HCT116 (cell line): ENCODE results near the gene FAM171A2. TPM values are rescaled to one million over a fixed set of nuclear protein-coding genes. Genes with fewer than 3 reads are reported as not detected.

Experiments
- ATAC-seq: fragments of 200-7000 bp; cut with Tn5 transposase; 2 replicates; pipeline ENCODE4 v1.9.1; 2020; ENCODE audit warnings: mild to moderate bottlenecking, moderate library complexity
- BruUV-seq: library from RNA; stranded (reverse); fragments of 400-500 nt; replicated peaks from 2 replicates; lab custom pipeline; 2021; lab: Mats Ljungman, UMichigan
- CTCF ChIA-PET: fragments of 300-600 bp; sonication (Branson Sonifier 250); formaldehyde crosslinking; loops from one replicate; lab custom pipeline; 2021; ENCODE audit warnings: antibody characterized with exemption; lab: Charles Lee
- POLR2A ChIA-PET: fragments of 300-600, 350-600 bp; sonication (Branson Sonifier 250); formaldehyde crosslinking; loops from one replicate; lab custom pipeline; 2021; ENCODE audit warnings: antibody characterized with exemption; lab: Charles Lee
- RAD21 ChIA-PET, 2 experiments: fragments of 300-600 bp; sonication (Branson Sonifier 250); formaldehyde crosslinking; loops; one replicate each; lab custom pipeline; 2023; ENCODE audit warnings: low total read pairs in 2 of 2; ENCODE audit not compliant: uncharacterized antibody in 2 of 2, unreplicated experiment in 2 of 2, low non-redundant PET in 1 of 2; lab: Charles Lee
- DNase-seq: peaks from one replicate; pipeline ENCODE4 v3.0.0-alpha.2; 2010; ENCODE audit warnings: low read depth, low spot score
- H2AFZ ChIP-seq: fragments of 200-600 bp; shearing (Covaris generic), sonication (generic); 2 replicates; pipeline ENCODE4 v1.6.1; 2017; ENCODE audit warnings: low read depth, mixed run types, mixed read lengths, antibody characterized with exemption, low read length; ENCODE audit not compliant: poor library complexity, severe bottlenecking
- H3K27ac ChIP-seq: 2 replicates; pipeline ENCODE4 v1.5.1; 2012; ENCODE audit warnings: low read depth, low read length
- H3K27me3 ChIP-seq: fragments of 200-600 bp; sonication (generic); 2 replicates; pipeline ENCODE4 v1.6.1; 2016; ENCODE audit warnings: mixed run types, low read length, mixed read lengths; ENCODE audit not compliant: insufficient read depth
- H3K36me3 ChIP-seq, 2 experiments: fragments of 200-500 bp in 1 of 2; fragments of 200-600 bp in 1 of 2; sonication (Bioruptor generic) in 1 of 2; sonication (generic) in 1 of 2; 2 replicates each; pipeline versions ENCODE4 v1.5.1 to v1.6.1; 2014 to 2016; ENCODE audit warnings: low read length in 2 of 2, inconsistent platforms in 1 of 2, mixed read lengths in 1 of 2, mixed run types in 1 of 2; ENCODE audit not compliant: insufficient read depth in 2 of 2, control insufficient read depth in 1 of 2
- H3K4me1 ChIP-seq, 2 experiments: fragments of 200-600 bp in 1 of 2; sonication (generic) in 1 of 2; 2 replicates each; pipeline versions ENCODE4 v1.5.1 to v1.6.1; 2012 to 2017; ENCODE audit warnings: low read length in 2 of 2, inconsistent platforms in 1 of 2, mild to moderate bottlenecking in 1 of 2, mixed read lengths in 1 of 2, mixed run types in 1 of 2, moderate library complexity in 1 of 2; ENCODE audit not compliant: insufficient read depth in 2 of 2, control insufficient read depth in 1 of 2
- H3K4me2 ChIP-seq: fragments of 200-600 bp; sonication (generic); 2 replicates; pipeline ENCODE4 v1.6.1; 2017; ENCODE audit warnings: mixed run types, low read length, mixed read lengths
- H3K4me3 ChIP-seq, 2 experiments: fragments of 200-600 bp in 1 of 2; sonication (generic) in 1 of 2; replicated peaks in 1 of 2; 2 replicates each; pipeline ENCODE4 v1.5.1; 2011 to 2016; ENCODE audit warnings: low read length in 2 of 2, control low read depth in 1 of 2, low read depth in 1 of 2, mild to moderate bottlenecking in 1 of 2, mixed read lengths in 1 of 2, mixed run types in 1 of 2
- H3K79me2 ChIP-seq: fragments of 200-600 bp; sonication (generic); 2 replicates; pipeline ENCODE4 v1.6.1; 2017; ENCODE audit warnings: mild to moderate bottlenecking, mixed run types, low read length, moderate library complexity, mixed read lengths; ENCODE audit not compliant: insufficient read depth
- H3K9ac ChIP-seq: fragments of 200-600 bp; sonication (generic); 2 replicates; pipeline ENCODE4 v1.6.1; 2016; ENCODE audit warnings: low read length, mixed read lengths
- H3K9me2 ChIP-seq: fragments of 200-600 bp; sonication (generic), shearing (Covaris generic); 2 replicates; pipeline ENCODE4 v1.6.1; 2017; ENCODE audit warnings: mixed run types, mild to moderate bottlenecking, moderate library complexity; ENCODE audit not compliant: insufficient read depth
- H3K9me3 ChIP-seq, 2 experiments: fragments of 200-500 bp in 1 of 2; fragments of 200-600 bp in 1 of 2; sonication (Bioruptor generic) in 1 of 2; sonication (generic) in 1 of 2; 2 replicates each; pipeline ENCODE4 v1.6.1; 2014 to 2017; ENCODE audit warnings: low read length in 2 of 2, mixed read lengths in 2 of 2, inconsistent platforms in 1 of 2, low read depth in 1 of 2, mild to moderate bottlenecking in 1 of 2, mixed run types in 1 of 2, moderate library complexity in 1 of 2; ENCODE audit not compliant: control insufficient read depth in 1 of 2, insufficient read depth in 1 of 2
- H4K20me1 ChIP-seq: fragments of 200-600 bp; sonication (generic), shearing (Covaris generic); 2 replicates; pipeline ENCODE4 v1.6.1; 2017; ENCODE audit warnings: mixed run types, mild to moderate bottlenecking, moderate library complexity; ENCODE audit not compliant: insufficient read depth
- POLR2AphosphoS5 ChIP-seq: IDR thresholded peaks from 2 replicates; pipeline ENCODE4 v1.6.1; 2011; ENCODE audit warnings: mild to moderate bottlenecking, low read depth, low read length, moderate library complexity
- SRF ChIP-seq: IDR thresholded peaks from 2 replicates; pipeline ENCODE4 v1.6.1; 2012; ENCODE audit warnings: low read depth
- ZFX ChIP-seq: fragments of 450-650 bp; IDR thresholded peaks from 2 replicates; pipeline ENCODE4 v1.6.1; 2017
- intact Hi-C: fragments of 100-400 bp; cut with micrococcal nuclease; formaldehyde crosslinking; loops from 2 replicates; pipeline ENCODE4 v1.10.0; 2022
- total RNA-seq: library from RNA; stranded (reverse); gene quantifications from one replicate; pipeline ENCODE4 v1.2.1, GENCODE V29; 2021; ENCODE audit not compliant: unreplicated experiment
- TF ChIP-seq, protein P1 (sequence below): IDR thresholded peaks from 2 replicates; pipeline ENCODE4 v1.6.1; 2012

The FAM171A2 gene
- total RNA-seq, 1 experiment from 2014 or later = 18.0 TPM

DNA sequence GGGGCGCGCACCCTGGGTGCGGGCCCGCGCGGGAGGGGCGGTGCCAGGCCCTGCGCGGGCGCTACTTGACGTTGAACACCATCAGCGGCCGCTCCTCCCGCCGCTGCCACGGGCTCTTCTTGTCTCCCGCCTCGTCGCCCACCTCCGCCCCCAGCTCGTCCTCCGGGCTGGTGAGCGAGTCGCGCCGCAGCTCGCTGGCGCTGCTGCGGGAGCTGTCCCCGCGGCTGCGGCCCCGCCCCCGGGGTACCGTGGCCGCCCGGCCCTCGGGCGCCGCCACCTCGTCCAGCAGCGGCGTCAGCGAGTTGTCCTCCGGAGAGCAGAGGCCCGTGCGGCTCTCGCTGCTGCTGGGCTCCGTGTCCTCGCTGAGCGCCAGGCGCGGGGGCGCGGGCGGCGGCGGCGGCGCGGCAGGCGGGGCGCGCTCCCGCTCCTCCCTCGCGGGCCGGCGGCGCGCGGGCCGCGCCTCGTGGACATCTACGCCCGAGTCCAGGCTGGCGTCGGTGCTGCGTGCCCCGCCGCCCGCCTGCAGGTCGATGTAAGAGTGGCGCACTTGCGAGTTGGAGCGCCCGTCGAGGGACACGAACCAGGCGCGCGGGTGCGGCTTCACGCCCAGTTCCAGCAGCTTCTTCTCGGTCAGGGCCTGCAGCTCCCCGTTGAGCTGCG, 9.9 kb downstream of the FAM171A2 start:
- no peak overlapping the region for H3K4me2 ChIP-seq
- ChIA-PET POLR2A (no interaction called here), RAD21 (no interaction called here), CTCF (no interaction called here)
- no peak overlapping the region for H2AFZ ChIP-seq
- no peaks in the 10 kb centered on the region for H3K9me3 ChIP-seq
- no peak overlapping the region for H3K27ac ChIP-seq
- H3K27me3 ChIP-seq = no peaks in the 10 kb centered on the region
- H3K36me3 ChIP-seq = peaks cover 0 to 4% of the 10 kb centered on the region in 2 experiments; a peak in 1 of 4 replicates
- DNase-seq = no peak
- H4K20me1 ChIP-seq = no peaks in the 10 kb centered on the region
- H3K79me2 ChIP-seq = no peaks in the 10 kb centered on the region
- no peaks in the 10 kb centered on the region for H3K9me2 ChIP-seq
- no peak overlapping the region for H3K4me3 ChIP-seq
- H3K4me1 ChIP-seq = no peaks in the 10 kb centered on the region
- no peak overlapping the region for H3K9ac ChIP-seq
- TF ChIP-seq, protein P1, sequence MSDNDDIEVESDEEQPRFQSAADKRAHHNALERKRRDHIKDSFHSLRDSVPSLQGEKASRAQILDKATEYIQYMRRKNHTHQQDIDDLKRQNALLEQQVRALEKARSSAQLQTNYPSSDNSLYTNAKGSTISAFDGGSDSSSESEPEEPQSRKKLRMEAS = no peak
- no peak for TF ChIP-seq SRF
- TF ChIP-seq, all 23 proteins: peak for 0
- intact Hi-C loops = no loop called here
- no peak for ATAC-seq
- BruUV-seq = no TSS peak

- Histone ChIP-seq H3K9me2 (no peaks in the 10 kb centered on the region), H3K4me3 (no peak overlapping the region), H3K9me3 (no peaks in the 10 kb centered on the region), H3K4me1 (no peaks in the 10 kb centered on the region), H4K20me1 (no peaks in the 10 kb centered on the region), H3K79me2 (no peaks in the 10 kb centered on the region), H3K27ac (no peak overlapping the region), H3K27me3 (no peaks in the 10 kb centered on the region), H2AFZ (no peak overlapping the region), H3K36me3 (peaks cover 0 to 4% of the 10 kb centered on the region in 2 experiments; a peak in 1 of 4 replicates), H3K4me2 (no peak overlapping the region), H3K9ac (no peak overlapping the region)
- POLR2A ChIA-PET = no interaction called here
- TF ChIP-seq POLR2AphosphoS5 (peak; percentile 9; the same call in 1 of the 2 replicates), ZFX (no peak)
- DNase-seq = no peak
- CTCF ChIA-PET = no interaction called here
- no TSS peak for BruUV-seq
- ATAC-seq = no peak
- RAD21 ChIA-PET = no interaction called here
- intact Hi-C loops = no loop called here
Measured at GRCh38 chr17:44352828-44353671, 10.6 kb downstream of the FAM171A2 start.
